Hepatic stellate cell (primary cell): ENCODE measurements around the gene PRDM16.

ENCODE experiments used
- DNase-seq: peaks from one replicate; pipeline ENCODE4 v3.0.0; 2011; ENCODE audit warnings: low spot score

PRDM16 gene

DNA sequence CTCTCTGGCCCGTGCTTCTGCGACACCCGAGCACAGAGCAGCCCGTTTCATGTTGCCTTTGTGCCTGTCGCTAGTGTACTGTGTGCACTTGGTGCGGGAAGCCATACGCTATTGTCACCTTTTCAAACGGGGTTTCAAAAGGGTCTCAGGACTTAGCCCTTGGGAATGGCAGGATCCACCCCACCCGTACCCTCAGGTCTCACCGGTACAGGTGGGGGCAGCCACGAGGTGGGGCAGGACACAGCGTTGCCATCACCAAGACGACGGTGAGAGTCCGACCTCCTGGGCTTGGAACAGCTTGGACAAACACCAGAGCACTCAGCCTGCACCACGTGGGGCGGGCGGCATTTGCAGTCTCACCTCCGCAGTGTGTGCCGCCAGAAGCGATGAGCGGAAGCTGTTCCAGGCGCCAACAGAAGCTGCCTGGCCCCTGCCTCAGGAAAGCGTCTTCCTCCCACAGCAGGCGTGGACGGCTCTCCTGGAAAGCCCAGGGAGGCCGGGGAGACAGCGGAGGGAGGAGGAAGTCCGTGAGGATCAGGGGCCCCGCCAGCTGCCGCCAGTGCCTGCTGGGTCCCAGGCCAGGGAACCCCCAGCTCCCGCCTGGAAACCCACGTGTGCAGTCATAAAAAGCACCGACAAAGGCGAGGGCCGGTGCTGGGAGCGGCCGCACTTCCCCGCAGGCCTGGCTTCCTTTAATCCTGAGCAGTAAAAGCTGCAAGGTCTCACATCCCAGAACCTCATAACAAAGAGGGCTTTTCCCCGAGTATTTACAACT lies 254.2 kb downstream of the PRDM16 start:
- no peak for DNase-seq

DNA sequence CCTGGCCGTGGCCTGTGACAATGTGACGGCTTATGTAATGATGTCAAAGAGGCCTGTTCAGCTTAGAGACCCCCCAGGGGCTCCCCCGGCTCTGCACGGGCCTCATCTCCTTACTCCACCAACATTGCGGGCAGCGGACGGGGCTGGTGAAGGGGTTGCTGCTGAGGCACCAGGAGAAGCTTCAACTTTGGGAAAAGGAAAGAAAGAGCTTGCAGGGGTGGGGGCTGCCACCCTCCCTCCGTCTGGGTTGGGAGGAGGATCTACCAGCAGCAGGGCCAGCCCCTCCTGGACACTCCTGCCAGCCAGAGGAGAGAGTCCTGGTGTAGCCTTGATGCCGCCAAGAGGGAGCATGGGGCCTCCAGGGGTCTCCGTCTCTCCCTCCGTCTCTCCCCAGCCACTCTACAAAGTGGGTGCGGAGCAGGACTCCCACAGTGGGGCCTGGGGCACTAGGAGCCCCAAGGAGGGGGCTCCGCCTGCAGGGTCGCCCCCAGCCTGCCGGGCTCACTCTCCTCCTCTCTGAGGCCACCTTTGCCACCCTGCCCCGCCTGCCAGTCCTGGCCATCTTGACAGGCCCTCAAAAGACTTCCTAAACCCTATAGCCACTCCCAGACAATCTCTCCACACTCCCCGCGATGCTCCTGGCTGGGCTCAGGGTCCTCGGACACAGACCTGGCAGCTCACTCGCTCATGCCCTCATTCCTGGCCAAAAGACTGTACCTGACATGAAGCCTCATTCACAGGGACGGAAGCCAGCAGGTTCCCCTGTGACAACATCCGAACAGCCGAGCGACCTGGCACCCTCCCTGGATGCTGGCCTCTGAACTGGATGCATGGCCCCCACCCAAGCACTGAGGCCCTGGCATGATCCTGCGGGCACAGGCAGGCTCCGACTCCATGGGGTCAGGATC lies 255.0 kb downstream of the PRDM16 start:
- DNase-seq: no peak

DNA sequence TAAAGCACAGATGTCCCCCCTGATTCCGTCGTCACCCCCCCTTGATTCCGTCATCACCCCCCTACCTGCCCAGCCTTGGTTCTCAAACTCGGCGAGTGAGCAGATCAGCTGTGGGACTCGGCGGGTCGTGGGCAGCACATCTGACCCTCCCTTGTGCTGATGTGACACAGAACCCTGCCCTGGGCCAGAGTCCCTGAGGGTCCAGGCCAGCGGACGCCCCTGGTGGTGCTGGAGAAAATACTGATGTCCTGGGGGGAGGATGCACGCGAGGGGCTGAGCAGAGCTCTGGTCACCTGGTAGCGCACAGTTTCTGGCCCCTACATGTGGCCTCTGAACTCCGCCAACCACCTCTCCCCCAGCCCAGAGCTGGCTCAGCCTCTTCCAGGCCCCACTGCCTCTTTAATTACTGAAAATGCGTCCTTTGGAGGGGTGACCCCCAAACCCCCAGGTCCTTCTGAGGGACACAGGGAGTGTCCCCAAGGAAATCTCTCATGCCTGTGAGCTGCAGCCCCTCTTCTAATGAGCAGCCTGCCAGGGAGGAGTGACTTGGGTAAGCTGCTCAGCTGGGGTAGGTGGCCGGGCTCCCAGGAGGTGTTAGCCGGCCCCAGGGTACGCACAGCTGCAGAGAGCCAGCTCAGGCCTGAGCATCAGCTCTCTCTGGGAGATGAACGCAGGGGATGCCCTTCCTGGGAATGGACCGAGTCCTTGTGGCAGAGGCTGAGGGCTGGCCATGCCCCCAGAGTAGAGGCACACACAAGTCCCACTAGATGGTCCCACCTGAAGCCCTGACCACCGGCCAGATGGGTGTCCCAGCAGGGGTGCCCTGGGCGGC lies 255.9 kb downstream of the PRDM16 start:
- DNase-seq: no peak

DNA sequence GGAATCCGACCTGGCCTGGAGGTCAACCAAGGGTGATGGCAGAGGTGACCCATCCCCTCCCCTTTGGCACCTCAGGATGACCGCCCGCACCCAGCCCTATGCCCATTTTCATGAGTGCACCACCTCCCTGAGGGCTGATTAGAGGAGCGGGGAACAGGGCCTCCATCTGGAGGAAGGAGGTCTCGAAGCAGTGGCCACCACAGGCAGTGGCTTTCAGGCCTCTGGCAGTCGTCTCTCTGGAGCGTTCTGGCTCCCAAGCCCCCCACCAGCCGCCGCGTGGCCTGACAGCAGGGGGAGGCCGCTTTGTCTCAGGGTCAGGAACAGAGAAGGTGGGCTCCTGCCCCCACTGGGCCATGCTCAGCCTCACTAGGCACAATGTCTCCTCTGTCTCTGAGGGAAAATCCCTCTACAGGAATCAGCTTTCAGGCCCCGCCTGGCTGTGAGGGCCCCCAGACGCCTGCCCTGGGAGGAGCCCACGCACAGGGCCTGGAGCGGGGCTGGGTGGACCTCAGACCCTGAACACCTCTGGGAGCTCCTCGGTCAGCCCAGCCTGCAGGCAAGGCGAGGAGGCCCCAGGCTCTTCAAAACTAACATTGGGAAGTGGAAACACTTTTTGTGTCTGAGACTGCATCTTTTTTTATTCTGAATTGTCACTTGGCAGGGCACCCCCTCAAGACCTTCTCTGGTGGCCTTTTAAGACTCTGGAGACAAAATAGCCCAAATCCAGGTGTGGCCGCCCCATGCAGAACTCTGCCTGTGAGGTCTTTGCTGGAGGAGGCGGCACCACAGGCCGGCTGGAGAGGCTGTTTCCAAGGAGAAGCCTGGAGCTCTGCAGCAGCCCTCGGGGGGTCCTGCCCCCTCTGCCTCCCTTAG lies 257.7 kb downstream of the PRDM16 start:
- DNase-seq: no peak

DNA sequence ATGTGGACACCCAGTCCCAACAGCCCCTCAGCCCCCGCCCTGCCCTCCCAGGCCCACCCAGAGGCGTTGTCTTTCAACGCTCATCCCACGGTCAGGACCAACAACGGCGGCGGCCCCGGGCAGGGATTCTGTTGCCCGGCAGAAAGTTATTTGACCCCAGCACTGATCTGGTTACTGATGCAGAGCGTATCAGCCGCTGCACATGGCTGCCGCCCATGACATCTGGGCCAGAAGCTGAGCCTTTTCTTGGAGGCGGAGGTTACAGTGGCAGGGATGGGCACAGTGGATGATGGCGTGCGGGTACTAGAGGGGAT lies 258.3 kb downstream of the PRDM16 start:
- DNase-seq: no peak

GRCh38 chr1:3327936-3328590 lies 259.1 kb downstream of the PRDM16 start:
- DNase-seq: no peak

GRCh38 chr1:3329640-3330281 lies 260.8 kb downstream of the PRDM16 start:
- DNase-seq: no peak

DNA sequence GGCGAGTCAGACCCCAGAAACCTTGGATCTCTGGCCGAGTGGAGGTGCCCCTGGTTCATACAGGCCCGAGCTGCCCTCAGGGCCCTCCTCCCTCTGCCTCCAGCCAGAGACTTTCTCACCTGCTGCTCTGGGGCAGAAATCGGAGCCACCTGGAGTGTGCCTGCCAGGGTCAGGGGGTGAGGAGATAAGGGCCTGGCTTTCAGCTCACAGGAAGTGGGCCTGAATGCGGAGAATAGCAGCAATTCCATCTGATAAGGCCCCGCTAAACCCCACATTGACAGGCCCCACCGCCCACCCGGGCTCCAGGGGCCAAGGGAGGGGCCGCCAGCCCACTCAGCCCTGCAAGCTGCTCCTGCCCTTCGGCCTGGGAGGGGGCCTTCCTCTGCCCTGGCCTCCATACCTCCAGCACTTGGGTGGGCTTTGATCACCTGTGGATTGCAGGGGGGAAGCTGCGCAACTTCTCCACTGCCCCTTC lies 261.8 kb downstream of the PRDM16 start:
- DNase-seq: no peak

- no peak for DNase-seq
Observed at GRCh38 chr1:3331564-3331963, 262.6 kb downstream of the PRDM16 start.

DNA sequence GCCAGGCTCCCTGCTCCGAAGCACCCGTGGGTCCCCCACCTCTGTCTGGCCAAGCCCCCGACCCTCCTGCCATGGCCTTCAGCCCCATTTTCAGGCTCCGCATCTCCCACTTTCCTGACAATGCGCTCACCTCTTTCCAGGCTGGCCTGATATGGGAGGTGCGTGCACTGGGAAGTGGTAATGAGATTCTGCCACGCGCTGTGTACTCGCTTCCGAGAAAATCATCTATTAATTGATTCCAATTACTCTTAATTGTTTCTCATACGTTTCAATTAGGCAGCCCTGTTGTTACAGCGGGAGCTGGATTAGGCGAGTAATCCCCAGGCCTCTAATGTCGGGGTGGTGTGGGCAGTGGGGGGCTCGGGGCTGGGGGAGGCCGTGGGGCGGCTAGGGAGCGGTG lies 263.0 kb downstream of the PRDM16 start:
- DNase-seq: no peak

- no peak for DNase-seq
Observed at GRCh38 chr1:3332662-3333061, 263.7 kb downstream of the PRDM16 start.

DNA sequence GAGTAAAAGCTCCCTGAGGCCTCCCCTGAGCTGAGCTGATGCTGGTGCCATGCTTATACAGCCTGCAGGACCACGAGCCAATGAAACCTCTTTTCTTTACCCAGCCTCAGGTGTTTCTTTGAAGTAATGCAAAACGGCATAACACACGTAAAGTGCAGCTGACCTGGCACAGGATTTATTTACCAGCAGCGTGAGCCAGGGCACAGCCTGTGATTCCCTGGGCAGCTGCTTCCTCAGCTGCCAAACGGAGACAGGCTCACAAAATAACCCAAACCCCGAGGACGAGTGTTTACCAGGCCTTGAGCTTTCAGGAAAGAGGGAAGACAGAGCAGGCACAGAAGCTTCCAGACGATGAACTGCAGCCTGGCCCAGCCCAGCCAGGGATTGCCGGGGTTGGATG lies 264.9 kb downstream of the PRDM16 start:
- no peak for DNase-seq

DNA sequence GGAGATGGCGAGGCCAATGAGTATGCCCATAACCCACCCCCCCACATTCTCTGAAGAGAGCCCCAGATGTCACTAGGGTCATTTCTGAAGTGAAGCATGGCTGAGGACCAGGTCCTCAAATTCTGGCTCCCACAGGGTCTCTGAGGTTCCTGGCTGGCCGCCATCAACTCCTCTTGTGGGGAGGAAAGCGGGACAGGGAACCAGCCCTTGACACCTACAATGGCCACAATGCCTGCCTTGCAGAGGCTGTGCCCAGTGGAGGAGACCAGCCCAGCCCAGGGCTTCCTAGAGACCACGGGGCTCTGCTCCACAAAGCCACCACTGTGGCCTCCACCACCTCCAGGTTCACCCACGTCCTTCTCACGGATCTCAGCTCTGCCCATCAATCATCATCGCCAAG lies 265.4 kb downstream of the PRDM16 start:
- no peak for DNase-seq

DNA sequence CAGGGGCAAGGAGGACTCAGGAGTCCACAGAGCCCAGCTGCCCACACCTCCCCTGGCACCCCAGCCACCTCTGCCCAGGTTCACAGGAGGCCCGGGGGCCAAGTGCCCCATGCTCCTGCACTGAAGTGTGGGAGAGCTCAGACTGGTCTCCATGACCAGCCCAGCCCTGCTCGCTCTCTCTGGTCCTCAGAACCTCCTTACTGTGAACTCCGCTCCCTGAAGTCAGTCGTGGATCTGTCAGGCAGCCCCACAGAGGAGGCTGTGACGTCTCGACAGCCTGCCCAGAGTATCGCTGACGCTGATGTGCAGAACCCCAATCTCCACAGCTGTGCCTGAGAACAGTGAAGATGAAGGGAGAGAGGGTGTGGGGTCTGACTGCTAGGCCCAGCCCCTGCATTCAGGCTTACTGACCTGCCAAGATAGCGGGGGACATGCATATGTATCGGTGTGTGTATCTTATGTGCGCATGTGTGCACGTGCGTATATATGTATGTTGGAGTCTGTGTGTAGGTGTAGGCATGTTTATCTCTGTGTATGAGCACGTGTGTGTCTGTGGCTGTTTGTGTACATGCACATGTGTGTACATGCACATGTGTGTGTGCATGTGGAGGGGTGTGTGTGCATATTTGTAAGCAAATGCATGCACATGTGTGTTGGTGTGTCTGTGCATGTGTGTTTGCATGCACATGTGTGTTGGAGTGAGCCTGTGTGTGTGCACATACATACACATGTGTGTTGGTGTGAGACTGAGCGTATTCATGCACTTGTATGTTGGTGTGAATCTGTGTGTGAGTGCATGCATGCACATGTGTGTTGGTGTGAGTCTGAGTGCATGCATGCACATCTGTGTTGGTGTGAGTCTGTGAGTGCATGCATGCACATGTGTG lies 267.0 kb downstream of the PRDM16 start:
- DNase-seq: no peak

DNA sequence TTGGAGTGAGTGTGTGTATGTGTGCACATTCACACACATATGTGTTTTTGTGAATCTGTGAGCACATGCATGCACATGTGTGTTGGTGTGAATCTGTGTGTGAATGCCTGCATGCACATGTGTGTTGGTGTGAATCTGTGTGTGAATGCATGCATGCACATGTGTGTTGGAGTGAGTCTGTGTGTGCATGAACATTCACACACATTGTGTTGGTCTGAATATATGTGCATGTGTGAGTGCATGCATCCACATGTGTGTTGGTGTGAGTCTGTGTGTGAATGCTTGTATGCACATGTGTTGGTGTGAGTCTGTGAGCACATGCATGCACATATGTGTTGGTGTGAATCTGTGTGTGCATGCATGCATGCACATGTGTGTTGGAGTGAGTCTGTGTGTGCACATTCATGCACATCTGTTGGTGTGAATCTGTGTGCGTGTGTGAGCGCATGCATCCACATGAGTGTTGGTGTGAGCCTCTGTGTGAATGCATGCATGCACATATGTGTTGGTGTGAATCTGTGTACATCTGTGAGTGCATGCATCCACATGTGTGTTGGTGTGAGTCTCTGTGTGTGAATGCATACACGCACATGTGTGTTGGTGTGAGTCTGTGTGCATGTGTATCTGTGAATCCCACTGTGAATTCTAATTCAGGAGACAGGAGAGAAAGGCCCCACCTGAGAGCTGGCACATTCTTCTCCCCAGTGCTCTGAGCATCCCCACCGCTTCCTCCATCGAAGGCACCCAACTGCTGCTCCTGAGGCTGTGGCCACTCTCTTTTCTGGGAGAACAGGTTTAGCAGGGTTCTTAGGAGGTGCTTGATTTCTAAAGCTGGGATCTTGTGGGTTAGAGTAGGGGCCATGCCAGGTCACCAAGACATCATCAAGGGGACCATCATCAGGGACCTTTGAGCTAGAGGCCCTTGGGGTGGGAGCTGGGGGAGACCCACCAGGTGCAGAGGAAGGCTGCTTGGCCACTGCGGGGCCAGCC lies 267.9 kb downstream of the PRDM16 start:
- no peak for DNase-seq

GRCh38 chr1:3337798-3338724 lies 269.1 kb downstream of the PRDM16 start:
- no peak for DNase-seq

DNA sequence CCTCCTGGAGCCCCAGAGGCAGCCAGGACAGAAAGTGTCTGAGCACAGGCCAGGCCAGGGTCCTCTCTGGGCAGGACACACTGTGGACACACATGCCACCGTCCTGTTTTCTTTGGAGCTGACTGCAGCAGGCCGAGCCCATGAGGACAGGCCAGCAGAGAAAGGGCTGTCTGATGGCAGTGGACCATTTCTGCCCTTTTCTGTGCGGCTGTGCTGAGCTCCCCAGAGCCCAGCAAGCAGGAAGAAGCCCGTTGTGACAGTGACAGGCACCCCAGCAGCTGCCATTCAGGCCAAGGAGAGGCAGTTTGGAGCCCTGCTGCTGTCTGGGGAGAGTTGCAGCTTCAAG lies 269.7 kb downstream of the PRDM16 start:
- DNase-seq: no peak
